ENCODE measurements around the gene MYO1F.

DNA sequence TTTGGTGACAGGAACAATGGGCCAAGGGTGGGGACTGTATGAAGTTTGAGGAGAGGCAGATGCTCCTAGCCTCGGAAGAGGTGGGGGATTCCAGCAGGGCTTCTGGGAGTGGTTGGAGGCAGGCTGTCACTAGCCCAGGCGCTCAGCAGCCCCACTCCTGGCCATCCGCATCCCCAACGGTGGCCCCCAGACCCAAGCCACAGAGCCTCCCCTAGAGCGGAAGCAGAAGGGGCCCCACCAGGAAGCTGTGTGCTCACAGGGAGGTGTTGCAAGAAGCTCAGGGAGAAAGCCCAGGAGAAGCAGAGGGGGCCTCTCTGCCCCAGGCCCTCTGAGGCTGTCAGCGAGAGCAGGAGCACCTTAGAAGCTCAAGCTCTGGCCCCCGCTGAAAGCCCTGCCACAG lies 83.1 kb downstream of the MYO1F start:
- TF ChIP-seq POLR2A (IDR thresholded peaks at IDR 0.05) (no peak), EP300 (IDR thresholded peaks at IDR 0.05) (no peak)
- TF ChIP-seq, protein P1, sequence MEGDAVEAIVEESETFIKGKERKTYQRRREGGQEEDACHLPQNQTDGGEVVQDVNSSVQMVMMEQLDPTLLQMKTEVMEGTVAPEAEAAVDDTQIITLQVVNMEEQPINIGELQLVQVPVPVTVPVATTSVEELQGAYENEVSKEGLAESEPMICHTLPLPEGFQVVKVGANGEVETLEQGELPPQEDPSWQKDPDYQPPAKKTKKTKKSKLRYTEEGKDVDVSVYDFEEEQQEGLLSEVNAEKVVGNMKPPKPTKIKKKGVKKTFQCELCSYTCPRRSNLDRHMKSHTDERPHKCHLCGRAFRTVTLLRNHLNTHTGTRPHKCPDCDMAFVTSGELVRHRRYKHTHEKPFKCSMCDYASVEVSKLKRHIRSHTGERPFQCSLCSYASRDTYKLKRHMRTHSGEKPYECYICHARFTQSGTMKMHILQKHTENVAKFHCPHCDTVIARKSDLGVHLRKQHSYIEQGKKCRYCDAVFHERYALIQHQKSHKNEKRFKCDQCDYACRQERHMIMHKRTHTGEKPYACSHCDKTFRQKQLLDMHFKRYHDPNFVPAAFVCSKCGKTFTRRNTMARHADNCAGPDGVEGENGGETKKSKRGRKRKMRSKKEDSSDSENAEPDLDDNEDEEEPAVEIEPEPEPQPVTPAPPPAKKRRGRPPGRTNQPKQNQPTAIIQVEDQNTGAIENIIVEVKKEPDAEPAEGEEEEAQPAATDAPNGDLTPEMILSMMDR (IDR thresholded peaks at IDR 0.05), result no peak

Data from tibial nerve (tissue), 4 donors.